HFF-Myc (cell line): Measurements from ENCODE around the gene FAAP100.
A peak's percentile ranks its signal among the peaks of the same experiment; 100 is the strongest.

Source experiments
- DNase-seq: peaks from one replicate; pipeline ENCODE4 v3.0.0-alpha.2; 2011; ENCODE audit warnings: low read depth; ENCODE audit errors: extremely low read depth
- H3K4me3 ChIP-seq: replicated peaks from 2 replicates; pipeline ENCODE4 v1.5.1; 2011; ENCODE audit warnings: low read depth, mild to moderate bottlenecking, control low read depth, low read length
- TF ChIP-seq, protein P1 (sequence below): IDR thresholded peaks from 2 replicates; pipeline ENCODE4 v1.5.1; 2012; ENCODE audit warnings: mild to moderate bottlenecking, low read depth, low read length, control low read depth; ENCODE audit errors: missing control alignments

The FAAP100 gene

GRCh38 chr17:81539961-81540675 lies 12.0 kb downstream of the FAAP100 start:
- no peak for DNase-seq
- H3K4me3 ChIP-seq: no peak overlapping the region
- TF ChIP-seq, protein P1, sequence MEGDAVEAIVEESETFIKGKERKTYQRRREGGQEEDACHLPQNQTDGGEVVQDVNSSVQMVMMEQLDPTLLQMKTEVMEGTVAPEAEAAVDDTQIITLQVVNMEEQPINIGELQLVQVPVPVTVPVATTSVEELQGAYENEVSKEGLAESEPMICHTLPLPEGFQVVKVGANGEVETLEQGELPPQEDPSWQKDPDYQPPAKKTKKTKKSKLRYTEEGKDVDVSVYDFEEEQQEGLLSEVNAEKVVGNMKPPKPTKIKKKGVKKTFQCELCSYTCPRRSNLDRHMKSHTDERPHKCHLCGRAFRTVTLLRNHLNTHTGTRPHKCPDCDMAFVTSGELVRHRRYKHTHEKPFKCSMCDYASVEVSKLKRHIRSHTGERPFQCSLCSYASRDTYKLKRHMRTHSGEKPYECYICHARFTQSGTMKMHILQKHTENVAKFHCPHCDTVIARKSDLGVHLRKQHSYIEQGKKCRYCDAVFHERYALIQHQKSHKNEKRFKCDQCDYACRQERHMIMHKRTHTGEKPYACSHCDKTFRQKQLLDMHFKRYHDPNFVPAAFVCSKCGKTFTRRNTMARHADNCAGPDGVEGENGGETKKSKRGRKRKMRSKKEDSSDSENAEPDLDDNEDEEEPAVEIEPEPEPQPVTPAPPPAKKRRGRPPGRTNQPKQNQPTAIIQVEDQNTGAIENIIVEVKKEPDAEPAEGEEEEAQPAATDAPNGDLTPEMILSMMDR: no peak

GRCh38 chr17:81539571-81539900 lies 12.6 kb downstream of the FAAP100 start:
- DNase-seq: no peak
- TF ChIP-seq, protein P1: no peak

DNA sequence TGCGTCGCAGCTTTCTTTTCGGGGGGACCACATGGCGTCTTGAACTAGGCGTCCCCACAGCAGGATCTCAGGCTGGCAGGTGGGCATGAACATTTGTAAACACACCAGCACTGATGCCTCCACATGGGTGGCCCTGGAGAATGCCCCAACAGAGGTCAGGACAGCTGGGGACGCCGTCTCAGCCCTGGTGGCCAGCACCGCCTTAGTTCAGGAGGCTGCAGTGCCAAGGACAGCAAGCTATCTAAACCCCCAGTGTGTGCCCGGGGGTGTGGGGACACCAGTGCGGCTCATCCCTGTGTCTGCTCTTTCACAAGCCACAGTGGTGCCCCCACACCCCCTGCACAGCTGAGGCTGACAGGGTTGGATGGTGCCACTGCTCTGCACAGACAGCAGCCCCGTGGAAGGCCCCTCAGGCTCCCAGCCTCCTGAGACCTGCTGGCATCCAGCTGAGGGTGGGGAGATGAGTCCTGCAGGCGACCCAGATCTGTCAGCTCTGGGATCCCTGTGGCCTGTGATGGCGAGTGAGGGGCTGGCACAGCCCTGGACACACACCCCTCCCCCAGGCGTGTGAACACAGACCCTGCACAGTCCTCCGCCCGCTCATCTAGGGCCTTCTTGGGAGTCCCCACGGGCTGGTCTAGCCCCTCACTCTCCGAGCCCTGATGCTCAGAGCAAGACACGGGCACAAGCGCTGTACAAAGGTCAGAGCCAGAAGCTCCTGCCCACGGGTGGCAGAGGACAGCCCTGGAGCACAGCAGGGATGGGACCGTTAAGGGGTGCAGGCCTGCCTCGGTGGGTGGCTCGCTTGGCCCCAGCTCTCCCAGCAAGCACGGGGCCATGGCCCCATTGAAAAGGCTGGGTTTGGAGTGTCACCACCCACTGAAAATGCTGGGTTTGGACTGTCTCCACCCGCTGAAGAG lies 13.2 kb downstream of the FAAP100 start:
- H3K4me3 ChIP-seq: no peak overlapping the region
- TF ChIP-seq, protein P1: no peak
- DNase-seq: no peak

More at GRCh38 chr17:81539571-81539900, 12.6 kb downstream of the FAAP100 start:
- no peak overlapping the region for H3K4me3 ChIP-seq

- H3K4me3 ChIP-seq: no peak overlapping the region
- DNase-seq: no peak
- TF ChIP-seq, protein P1: no peak
Observed at GRCh38 chr17:81537856-81538555, 14.1 kb downstream of the FAAP100 start.

DNA sequence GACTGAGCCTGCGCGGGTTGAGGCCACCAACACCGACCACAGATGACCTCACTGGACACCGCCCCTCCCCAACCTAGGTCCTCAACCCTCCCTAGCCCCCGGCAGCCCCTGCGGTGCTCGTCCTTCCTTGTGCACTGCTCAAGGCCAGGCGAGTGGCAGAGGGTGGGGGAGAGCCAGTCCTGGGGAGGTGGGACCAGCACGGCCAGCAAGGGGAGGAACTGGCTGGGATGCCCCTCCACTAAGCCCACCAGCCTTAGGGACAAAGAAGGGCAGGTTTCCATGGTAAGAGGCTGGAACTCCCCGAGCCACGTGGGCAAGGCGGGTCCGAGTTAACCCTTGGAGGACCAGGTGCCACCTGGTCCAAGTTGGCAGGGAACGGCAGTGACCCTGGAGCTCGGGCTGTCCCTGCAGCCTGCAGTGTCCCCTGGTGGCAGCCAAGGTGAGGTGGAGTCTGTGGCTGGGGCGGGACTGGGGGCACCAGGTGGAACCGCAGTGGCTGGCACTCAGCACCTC lies 14.8 kb downstream of the FAAP100 start:
- TF ChIP-seq, protein P1: peak; percentile 55
- no peak for DNase-seq
- no peak overlapping the region for H3K4me3 ChIP-seq
